ENCODE data around the gene FSTL5. TPM values are rescaled to one million over a fixed set of nuclear protein-coding genes. Genes with fewer than 3 reads are reported as not detected.
A peak's percentile ranks its signal among the peaks of the same experiment; 100 is the strongest.

The FSTL5 gene
- total and polyA plus RNA-seq, 2 donors (not counting 3 experiments of a cell fraction or from before 2014, with no cell fraction given) = 1.3 to 1.9 TPM

DNA sequence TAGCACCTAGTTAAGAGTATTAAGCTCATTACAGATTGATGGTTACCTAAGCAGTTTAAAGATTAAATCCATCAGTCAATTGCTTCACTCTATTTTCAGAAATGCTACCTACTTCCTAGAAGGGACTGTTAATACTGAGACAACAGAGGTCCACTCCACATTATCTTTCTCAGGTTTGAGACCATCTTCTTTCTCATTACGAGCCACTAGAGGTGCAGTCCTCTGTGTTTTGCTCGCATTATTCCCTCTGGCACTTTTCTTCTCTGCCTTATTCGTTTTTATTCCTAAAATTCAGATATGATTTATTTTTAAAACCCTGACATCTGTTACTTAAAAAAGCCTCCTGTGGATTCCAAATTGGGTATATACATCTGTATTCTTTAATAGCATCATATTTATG lies 459.1 kb downstream of the FSTL5 start:
- intact Hi-C loops (cut with micrococcal nuclease) (no loop called here), dilution Hi-C loops (cut with MboI; ENCODE audit: extremely low pct_ligation_motif_present, low sequenced_read_pairs) (no loop called here)
- ChIA-PET POLR2A (no interaction called here), CTCF (no interaction called here)
- TF ChIP-seq GATA2 (IDR thresholded peaks at IDR 0.05; ENCODE audit: insufficient read depth, insufficient read length, low read depth, low read length) (no peak), POLR2AphosphoS5 (IDR thresholded peaks at IDR 0.05; ENCODE audit: insufficient read depth, low read depth, low read length) (no peak), MYC (IDR thresholded peaks at IDR 0.05; ENCODE audit: low read depth, low read length) (no peak), JUN (IDR thresholded peaks at IDR 0.05; ENCODE audit: borderline replicate concordance, insufficient read depth, insufficient read length, low read depth) (no peak), EZH2 (IDR thresholded peaks at IDR 0.05; ENCODE audit: borderline replicate concordance, low read depth, low read length, severe bottlenecking) (no peak)
- TF ChIP-seq, protein P1, sequence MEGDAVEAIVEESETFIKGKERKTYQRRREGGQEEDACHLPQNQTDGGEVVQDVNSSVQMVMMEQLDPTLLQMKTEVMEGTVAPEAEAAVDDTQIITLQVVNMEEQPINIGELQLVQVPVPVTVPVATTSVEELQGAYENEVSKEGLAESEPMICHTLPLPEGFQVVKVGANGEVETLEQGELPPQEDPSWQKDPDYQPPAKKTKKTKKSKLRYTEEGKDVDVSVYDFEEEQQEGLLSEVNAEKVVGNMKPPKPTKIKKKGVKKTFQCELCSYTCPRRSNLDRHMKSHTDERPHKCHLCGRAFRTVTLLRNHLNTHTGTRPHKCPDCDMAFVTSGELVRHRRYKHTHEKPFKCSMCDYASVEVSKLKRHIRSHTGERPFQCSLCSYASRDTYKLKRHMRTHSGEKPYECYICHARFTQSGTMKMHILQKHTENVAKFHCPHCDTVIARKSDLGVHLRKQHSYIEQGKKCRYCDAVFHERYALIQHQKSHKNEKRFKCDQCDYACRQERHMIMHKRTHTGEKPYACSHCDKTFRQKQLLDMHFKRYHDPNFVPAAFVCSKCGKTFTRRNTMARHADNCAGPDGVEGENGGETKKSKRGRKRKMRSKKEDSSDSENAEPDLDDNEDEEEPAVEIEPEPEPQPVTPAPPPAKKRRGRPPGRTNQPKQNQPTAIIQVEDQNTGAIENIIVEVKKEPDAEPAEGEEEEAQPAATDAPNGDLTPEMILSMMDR (IDR thresholded peaks at IDR 0.05; ENCODE audit: extremely low read depth in 1 of 2, insufficient read depth in 1 of 2, low read depth in 1 of 2, low read length in 2 of 2) = no peak
- H3K4me2 ChIP-seq (ENCODE audit: insufficient read depth, low read length) = no peak overlapping the region
- H3K9me3 ChIP-seq (replicated peaks; ENCODE audit: control insufficient read depth, insufficient read depth, low read length) = no peaks in the 10 kb centered on the region
- no peak overlapping the region for H3K4me3 ChIP-seq (replicated peaks in 1 of 3; ENCODE audit: insufficient read depth in 1 of 3, low read depth in 1 of 3, low read length in 3 of 3)
- H3K27ac ChIP-seq (ENCODE audit: insufficient read depth, low read depth, low read length) = no peak overlapping the region
- peaks cover 2% of the 10 kb centered on the region for H3K4me1 ChIP-seq (ENCODE audit: control insufficient read depth, extremely low read depth, insufficient read depth, low read length)
- no peaks in the 10 kb centered on the region for H3K79me2 ChIP-seq (ENCODE audit: control insufficient read depth, insufficient read depth, low read length)
- H3K9me1 ChIP-seq (replicated peaks; ENCODE audit: control insufficient read depth, extremely low read depth, insufficient read depth, low read length) = no peaks in the 10 kb centered on the region
- FAIRE-seq (no peak), DNase-seq (ENCODE audit: low read depth, low spot score) (no peak)
- H2AFZ ChIP-seq (ENCODE audit: low read depth, low read length) = peak overlapping the region; percentile 29
- H3K36me3 ChIP-seq (ENCODE audit: control insufficient read depth in 2 of 2, extremely low read depth in 1 of 2, insufficient read depth in 2 of 2, low read length in 2 of 2) = no peaks in the 10 kb centered on the region
- BruUV-seq (replicated peaks) = no TSS peak
- no peaks in the 10 kb centered on the region for H4K20me1 ChIP-seq (replicated peaks; ENCODE audit: control insufficient read depth, extremely low read depth, insufficient read depth, low read length)
- no peaks in the 10 kb centered on the region for H3K27me3 ChIP-seq (ENCODE audit: control insufficient read depth in 2 of 2, insufficient read depth in 2 of 2, low read length in 2 of 2)
- H3K9ac ChIP-seq (replicated peaks; ENCODE audit: extremely low read depth, insufficient read depth, low read length) = no peak overlapping the region

DNA sequence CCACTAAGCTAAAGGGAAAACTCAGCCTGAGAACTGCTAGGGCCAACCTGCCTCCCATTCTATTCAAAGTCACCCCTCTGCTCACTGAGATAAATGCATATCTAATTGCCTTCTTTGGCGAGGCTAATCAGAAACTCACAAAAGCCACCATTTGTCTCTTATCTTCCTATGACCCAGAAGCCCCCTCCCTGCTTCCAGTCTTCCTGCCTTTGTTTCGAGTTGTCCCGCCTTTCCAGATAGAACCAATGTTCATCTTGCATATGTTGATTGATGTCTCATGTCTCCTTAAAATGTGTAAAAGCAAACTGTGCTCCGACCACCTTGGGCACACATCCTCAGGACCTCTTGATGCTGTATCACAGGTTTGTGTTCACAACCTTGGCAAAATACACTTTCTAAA lies 459.8 kb downstream of the FSTL5 start:
- Histone ChIP-seq H2AFZ (ENCODE audit: low read depth, low read length) (peak overlapping the region; percentile 48), H3K9ac (replicated peaks; ENCODE audit: extremely low read depth, insufficient read depth, low read length) (no peak overlapping the region), H3K9me1 (replicated peaks; ENCODE audit: control insufficient read depth, extremely low read depth, insufficient read depth, low read length) (no peaks in the 10 kb centered on the region), H3K4me2 (ENCODE audit: insufficient read depth, low read length) (no peak overlapping the region), H4K20me1 (replicated peaks; ENCODE audit: control insufficient read depth, extremely low read depth, insufficient read depth, low read length) (no peaks in the 10 kb centered on the region), H3K4me3 (replicated peaks in 1 of 3; ENCODE audit: insufficient read depth in 1 of 3, low read depth in 1 of 3, low read length in 3 of 3) (no peak overlapping the region), H3K4me1 (ENCODE audit: control insufficient read depth, extremely low read depth, insufficient read depth, low read length) (peaks cover 4% of the 10 kb centered on the region), H3K36me3 (ENCODE audit: control insufficient read depth in 2 of 2, extremely low read depth in 1 of 2, insufficient read depth in 2 of 2, low read length in 2 of 2) (no peaks in the 10 kb centered on the region), H3K79me2 (ENCODE audit: control insufficient read depth, insufficient read depth, low read length) (no peaks in the 10 kb centered on the region), H3K9me3 (replicated peaks; ENCODE audit: control insufficient read depth, insufficient read depth, low read length) (no peaks in the 10 kb centered on the region), H3K27me3 (ENCODE audit: control insufficient read depth in 2 of 2, insufficient read depth in 2 of 2, low read length in 2 of 2) (no peaks in the 10 kb centered on the region), H3K27ac (ENCODE audit: insufficient read depth, low read depth, low read length) (no peak overlapping the region)
- ChIA-PET CTCF (interaction anchor here (1.6 kb wide), 1 partner anchor 10 kb away, joined by 5 read pairs; no protein-coding TSS in a partner anchor), POLR2A (no interaction called here)
- TF ChIP-seq EZH2 (IDR thresholded peaks at IDR 0.05; ENCODE audit: borderline replicate concordance, low read depth, low read length, severe bottlenecking) = no peak
- no peak for TF ChIP-seq POLR2AphosphoS5 (IDR thresholded peaks at IDR 0.05; ENCODE audit: insufficient read depth, low read depth, low read length)
- no peak for TF ChIP-seq POLR2A (IDR thresholded peaks at IDR 0.05; ENCODE audit: low read depth, low read length)
- no peak for TF ChIP-seq FOS (IDR thresholded peaks at IDR 0.05; ENCODE audit: borderline replicate concordance, insufficient read depth, low read length)
- TF ChIP-seq, protein P1 (IDR thresholded peaks at IDR 0.05; ENCODE audit: extremely low read depth in 1 of 2, insufficient read depth in 1 of 2, low read depth in 1 of 2, low read length in 2 of 2) = no peak
- no peak for TF ChIP-seq MYC (IDR thresholded peaks at IDR 0.05; ENCODE audit: low read depth, low read length)
- TF ChIP-seq, protein P2, sequence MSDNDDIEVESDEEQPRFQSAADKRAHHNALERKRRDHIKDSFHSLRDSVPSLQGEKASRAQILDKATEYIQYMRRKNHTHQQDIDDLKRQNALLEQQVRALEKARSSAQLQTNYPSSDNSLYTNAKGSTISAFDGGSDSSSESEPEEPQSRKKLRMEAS (IDR thresholded peaks at IDR 0.05; ENCODE audit: insufficient read depth, insufficient read length) = no peak
- no peak for TF ChIP-seq GATA2 (IDR thresholded peaks at IDR 0.05; ENCODE audit: insufficient read depth, insufficient read length, low read depth, low read length)
- TF ChIP-seq JUN (IDR thresholded peaks at IDR 0.05; ENCODE audit: borderline replicate concordance, insufficient read depth, insufficient read length, low read depth) = no peak
- dilution Hi-C loops (cut with MboI; ENCODE audit: extremely low pct_ligation_motif_present, low sequenced_read_pairs) (no loop called here), intact Hi-C loops (cut with micrococcal nuclease) (no loop called here)
- BruUV-seq (replicated peaks) = no TSS peak
- FAIRE-seq = no peak
- DNase-seq (ENCODE audit: low read depth, low spot score) = no peak

Data from endothelial cell of umbilical vein (primary cell).